H1 (cell line): ENCODE measurements around the gene CELA2A. TPM values are rescaled to one million over a fixed set of nuclear protein-coding genes. Genes with fewer than 3 reads are reported as not detected.

ENCODE experiments used
- CTBP2 ChIP-seq: IDR thresholded peaks from 2 replicates; pipeline ENCODE4 v1.7.0; 2011; ENCODE audit warnings: borderline replicate concordance, mild to moderate bottlenecking, moderate library complexity, mixed read lengths, low read length; ENCODE audit not compliant: insufficient read depth, insufficient read length
- E2F6 ChIP-seq: IDR thresholded peaks from 2 replicates; pipeline ENCODE4 v1.6.1; 2012; ENCODE audit warnings: inconsistent platforms
- polyA plus RNA-seq, 7 experiments: library from polyadenylated mRNA; depleted of rRNA in 3 of 7; stranded (reverse) in 5 of 7; unstranded in 2 of 7; fragments of >200 nt in 5 of 7; fragments of 200-250 nt in 2 of 7; gene quantifications; 1 replicate in 5 of 7; 2 replicates in 1 of 7; 4 replicates in 1 of 7; pipeline versions ENCODE4 v1.2.1 to v1.2.3, GENCODE V29; 2011 to 2013; ENCODE audit warnings: missing spikeins in 2 of 7, mixed read lengths in 2 of 7
- total RNA-seq: library from RNA; stranded (reverse); fragmentation: NEBNext Ultra II Directional; extraction: Animal tissue kit (Norgen Biotek cat#: 25700); gene quantifications from 2 replicates; pipeline ENCODE4 v1.2.1, GENCODE V29; 2021

Gene CELA2A
- total and polyA plus RNA-seq, 2 of the 8 experiments (the other 6 are each of a cell fraction or from before 2014, with no cell fraction given): not detected

- no peak for TF ChIP-seq E2F6
- TF ChIP-seq CTBP2: no peak
Measured at GRCh38 chr1:15440357-15440756, 16.2 kb upstream of the CELA2A start (continued).
